ENCODE data around the gene RERE. TPM values are rescaled to one million over a fixed set of nuclear protein-coding genes. Genes with fewer than 3 reads are reported as not detected.

RERE gene
- total and polyA plus RNA-seq, 2 donors (not counting 3 experiments of a cell fraction or from before 2014, with no cell fraction given), result 14.1 to 113 TPM

DNA sequence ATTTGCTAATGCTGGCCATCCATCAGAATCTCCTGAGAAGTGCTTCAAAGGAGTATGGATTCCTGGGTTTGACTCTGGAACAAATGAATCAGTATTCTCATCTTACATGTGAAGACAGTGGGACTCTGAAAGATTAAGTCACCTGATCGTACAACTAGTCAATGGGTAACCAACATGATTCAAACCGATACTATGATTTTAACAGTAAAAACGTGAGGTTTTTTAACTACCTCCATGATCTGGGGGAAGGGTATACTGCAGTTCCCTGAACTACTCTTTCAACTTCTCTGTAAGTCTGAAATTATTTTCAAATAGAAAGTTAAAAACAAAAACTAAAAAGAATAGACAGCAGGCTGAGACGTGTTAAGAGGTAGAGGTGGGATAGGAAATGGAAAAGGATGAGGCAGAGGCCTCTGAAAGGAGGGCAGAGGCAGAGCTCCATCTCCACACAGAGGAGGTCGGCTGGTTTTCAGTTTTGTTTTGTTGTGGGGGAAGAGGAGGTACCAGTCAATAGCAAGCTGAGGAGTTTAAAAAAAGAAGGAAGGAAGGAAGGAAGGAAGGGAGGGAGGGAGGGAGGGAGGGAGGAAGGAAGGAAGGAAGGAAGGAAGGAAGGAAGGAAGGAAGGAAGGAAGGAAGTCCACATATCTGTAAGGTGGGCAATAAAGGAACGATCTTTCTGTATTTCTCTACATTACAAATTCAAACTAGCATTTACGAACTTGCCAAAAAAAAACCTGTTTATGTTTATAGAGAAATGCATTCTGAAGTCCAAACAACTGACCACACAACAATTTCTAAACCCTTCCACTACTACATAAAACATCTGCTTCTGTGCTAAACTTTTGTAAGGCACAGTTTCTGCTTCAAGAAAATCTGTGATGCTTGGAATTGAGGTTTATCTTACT is 213.1 kb downstream of the RERE start:
- no peak overlapping the region for H3K4me2 ChIP-seq (ENCODE audit: insufficient read depth, low read length)
- no peaks in the 10 kb centered on the region for H4K20me1 ChIP-seq (replicated peaks; ENCODE audit: control insufficient read depth, extremely low read depth, insufficient read depth, low read length)
- H3K36me3 ChIP-seq (ENCODE audit: control insufficient read depth in 2 of 2, extremely low read depth in 1 of 2, insufficient read depth in 2 of 2, low read length in 2 of 2), result no peaks in the 10 kb centered on the region
- intact Hi-C loops (cut with micrococcal nuclease), result no loop called here
- H3K9me3 ChIP-seq (replicated peaks; ENCODE audit: control insufficient read depth, insufficient read depth, low read length), result no peaks in the 10 kb centered on the region
- H3K79me2 ChIP-seq (ENCODE audit: control insufficient read depth, insufficient read depth, low read length), result peaks cover 14% of the 10 kb centered on the region
- dilution Hi-C loops (cut with MboI; ENCODE audit: extremely low pct_ligation_motif_present, low sequenced_read_pairs), result no loop called here
- H2AFZ ChIP-seq (ENCODE audit: low read depth, low read length), result no peak overlapping the region
- no peak overlapping the region for H3K27ac ChIP-seq (ENCODE audit: insufficient read depth, low read depth, low read length)
- H3K4me3 ChIP-seq (replicated peaks in 1 of 3; ENCODE audit: insufficient read depth in 1 of 3, low read depth in 1 of 3, low read length in 3 of 3), result no peak overlapping the region
- no peak overlapping the region for H3K9ac ChIP-seq (replicated peaks; ENCODE audit: extremely low read depth, insufficient read depth, low read length)
- no peaks in the 10 kb centered on the region for H3K27me3 ChIP-seq (ENCODE audit: control insufficient read depth in 2 of 2, insufficient read depth in 2 of 2, low read length in 2 of 2)
- no TSS peak for BruUV-seq (replicated peaks)
- FAIRE-seq, result no peak
- H3K9me1 ChIP-seq (replicated peaks; ENCODE audit: control insufficient read depth, extremely low read depth, insufficient read depth, low read length), result no peaks in the 10 kb centered on the region
- CTCF ChIA-PET, result interaction anchor here (1.2 kb wide), 1 partner anchor 44 kb away, joined by 5 read pairs; no protein-coding TSS in a partner anchor
- no peak for TF ChIP-seq JUN (IDR thresholded peaks at IDR 0.05; ENCODE audit: borderline replicate concordance, insufficient read depth, insufficient read length, low read depth)
- no peak for TF ChIP-seq EZH2 (IDR thresholded peaks at IDR 0.05; ENCODE audit: borderline replicate concordance, low read depth, low read length, severe bottlenecking)
- TF ChIP-seq, protein P1, sequence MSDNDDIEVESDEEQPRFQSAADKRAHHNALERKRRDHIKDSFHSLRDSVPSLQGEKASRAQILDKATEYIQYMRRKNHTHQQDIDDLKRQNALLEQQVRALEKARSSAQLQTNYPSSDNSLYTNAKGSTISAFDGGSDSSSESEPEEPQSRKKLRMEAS (IDR thresholded peaks at IDR 0.05; ENCODE audit: insufficient read depth, insufficient read length), result no peak
- TF ChIP-seq MYC (IDR thresholded peaks at IDR 0.05; ENCODE audit: low read depth, low read length), result no peak
- no peak for TF ChIP-seq POLR2A (IDR thresholded peaks at IDR 0.05; ENCODE audit: low read depth, low read length)
- TF ChIP-seq FOS (IDR thresholded peaks at IDR 0.05; ENCODE audit: borderline replicate concordance, insufficient read depth, low read length), result no peak
- TF ChIP-seq, protein P2, sequence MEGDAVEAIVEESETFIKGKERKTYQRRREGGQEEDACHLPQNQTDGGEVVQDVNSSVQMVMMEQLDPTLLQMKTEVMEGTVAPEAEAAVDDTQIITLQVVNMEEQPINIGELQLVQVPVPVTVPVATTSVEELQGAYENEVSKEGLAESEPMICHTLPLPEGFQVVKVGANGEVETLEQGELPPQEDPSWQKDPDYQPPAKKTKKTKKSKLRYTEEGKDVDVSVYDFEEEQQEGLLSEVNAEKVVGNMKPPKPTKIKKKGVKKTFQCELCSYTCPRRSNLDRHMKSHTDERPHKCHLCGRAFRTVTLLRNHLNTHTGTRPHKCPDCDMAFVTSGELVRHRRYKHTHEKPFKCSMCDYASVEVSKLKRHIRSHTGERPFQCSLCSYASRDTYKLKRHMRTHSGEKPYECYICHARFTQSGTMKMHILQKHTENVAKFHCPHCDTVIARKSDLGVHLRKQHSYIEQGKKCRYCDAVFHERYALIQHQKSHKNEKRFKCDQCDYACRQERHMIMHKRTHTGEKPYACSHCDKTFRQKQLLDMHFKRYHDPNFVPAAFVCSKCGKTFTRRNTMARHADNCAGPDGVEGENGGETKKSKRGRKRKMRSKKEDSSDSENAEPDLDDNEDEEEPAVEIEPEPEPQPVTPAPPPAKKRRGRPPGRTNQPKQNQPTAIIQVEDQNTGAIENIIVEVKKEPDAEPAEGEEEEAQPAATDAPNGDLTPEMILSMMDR (IDR thresholded peaks at IDR 0.05; ENCODE audit: extremely low read depth in 1 of 2, insufficient read depth in 1 of 2, low read depth in 1 of 2, low read length in 2 of 2), result no peak
- TF ChIP-seq GATA2 (IDR thresholded peaks at IDR 0.05; ENCODE audit: insufficient read depth, insufficient read length, low read depth, low read length), result no peak
- TF ChIP-seq POLR2AphosphoS5 (IDR thresholded peaks at IDR 0.05; ENCODE audit: insufficient read depth, low read depth, low read length), result no peak
- no peak for DNase-seq (ENCODE audit: low read depth, low spot score)
- POLR2A ChIA-PET, result no interaction called here
- H3K4me1 ChIP-seq (ENCODE audit: control insufficient read depth, extremely low read depth, insufficient read depth, low read length), result peaks cover 29% of the 10 kb centered on the region
